HEK293T (cell line): ENCODE measurements around the gene RNF38.

Experiments used
- CTCF ChIA-PET: fragments of 350-600 bp; formaldehyde crosslinking; extraction: SDS; loops from one replicate; lab custom pipeline; 2021; ENCODE audit warnings: antibody characterized with exemption, inconsistent platforms; lab: Yijun Ruan, JAX
- POLR2A ChIA-PET: fragments of 350-600 bp; formaldehyde crosslinking; extraction: SDS; loops from one replicate; lab custom pipeline; 2020; ENCODE audit warnings: antibody characterized with exemption, inconsistent platforms; lab: Yijun Ruan, JAX
- DNase-seq: peaks from one replicate; pipeline ENCODE4 v3.0.0; 2012; ENCODE audit warnings: mixed read lengths; ENCODE audit errors: extremely low spot score
- ARNT ChIP-seq: fragments of 450-650 bp; IDR thresholded peaks from 2 replicates; pipeline ENCODE4 v1.6.1; 2017; ENCODE audit warnings: mild to moderate bottlenecking
- BHLHE40 ChIP-seq: fragments of 450-650 bp; IDR thresholded peaks from 2 replicates; pipeline ENCODE4 v1.6.1; 2016; ENCODE audit warnings: mild to moderate bottlenecking, moderate library complexity, borderline replicate concordance
- CTBP1 ChIP-seq: fragments of 450-650 bp; IDR thresholded peaks from 2 replicates; pipeline ENCODE4 v1.6.1; 2016; ENCODE audit warnings: borderline replicate concordance
- ELF4 ChIP-seq: fragments of 450-650 bp; IDR thresholded peaks from 2 replicates; pipeline ENCODE4 v1.6.1; 2017; ENCODE audit warnings: antibody characterized with exemption
- FOXA1 ChIP-seq: fragments of 450-650 bp; IDR thresholded peaks from 2 replicates; pipeline ENCODE4 v1.6.1; 2016; ENCODE audit warnings: mild to moderate bottlenecking
- FOXK2 ChIP-seq: fragments of 450-650 bp; IDR thresholded peaks from 2 replicates; pipeline ENCODE4 v1.6.1; 2016; ENCODE audit warnings: mild to moderate bottlenecking
- FOXM1 ChIP-seq: fragments of 450-650 bp; IDR thresholded peaks from 2 replicates; pipeline ENCODE4 v1.6.1; 2017; ENCODE audit warnings: mild to moderate bottlenecking, borderline replicate concordance
- HDGF ChIP-seq: fragments of 450-650 bp; IDR thresholded peaks from 2 replicates; pipeline ENCODE4 v1.6.1; 2017; ENCODE audit warnings: antibody characterized with exemption, borderline replicate concordance
- L3MBTL2 ChIP-seq: fragments of 450-650 bp; conservative IDR thresholded peaks from 2 replicates; pipeline ENCODE4 v1.6.1; 2016; ENCODE audit warnings: mild to moderate bottlenecking
- LEF1 ChIP-seq: fragments of 450-650 bp; IDR thresholded peaks from 2 replicates; pipeline ENCODE4 v1.6.1; 2017; ENCODE audit warnings: mild to moderate bottlenecking, borderline replicate concordance
- NFRKB ChIP-seq: fragments of 450-650 bp; IDR thresholded peaks from 2 replicates; pipeline ENCODE4 v1.6.1; 2016; ENCODE audit warnings: mild to moderate bottlenecking, moderate library complexity
- PKNOX1 ChIP-seq: fragments of 450-650 bp; IDR thresholded peaks from 2 replicates; pipeline ENCODE4 v1.6.1; 2016
- SP1 ChIP-seq: fragments of 450-650 bp; IDR thresholded peaks from 2 replicates; pipeline ENCODE4 v1.6.1; 2017
- SUZ12 ChIP-seq: fragments of 450-650 bp; IDR thresholded peaks from 2 replicates; pipeline ENCODE4 v1.6.1; 2016; ENCODE audit warnings: mild to moderate bottlenecking
- TARDBP ChIP-seq: fragments of 450-650 bp; IDR thresholded peaks from 2 replicates; pipeline ENCODE4 v1.6.1; 2016
- ZNF384 ChIP-seq: fragments of 450-650 bp; IDR thresholded peaks from 2 replicates; pipeline ENCODE4 v1.6.1; 2016

The RNF38 gene

GRCh38 chr9:36364577-36364976, 35.5 kb downstream of the RNF38 start:
- CTCF ChIA-PET: no interaction called here
- POLR2A ChIA-PET: no interaction called here

GRCh38 chr9:36363448-36363847, 36.6 kb downstream of the RNF38 start:
- no peak for DNase-seq
- TF ChIP-seq ZNF384 (no peak), SP1 (no peak), ELF4 (no peak), FOXA1 (no peak), FOXK2 (no peak), CTBP1 (no peak), TARDBP (no peak), BHLHE40 (no peak), ARNT (no peak), HDGF (no peak), FOXM1 (no peak), SUZ12 (no peak), L3MBTL2 (no peak), LEF1 (no peak), NFRKB (no peak), PKNOX1 (no peak)
- POLR2A ChIA-PET: no interaction called here
- CTCF ChIA-PET: no interaction called here

More at GRCh38 chr9:36364577-36364976, 35.5 kb downstream of the RNF38 start:
- TF ChIP-seq FOXM1: no peak
- TF ChIP-seq ZNF384: no peak
- TF ChIP-seq FOXA1: no peak
- TF ChIP-seq ARNT: no peak
- TF ChIP-seq HDGF: no peak
- no peak for TF ChIP-seq CTBP1
- no peak for TF ChIP-seq NFRKB
- TF ChIP-seq SUZ12: no peak
- TF ChIP-seq TARDBP: no peak
- no peak for TF ChIP-seq SP1
- DNase-seq: no peak

- POLR2A ChIA-PET: no interaction called here
- TF ChIP-seq SUZ12 (no peak), NFRKB (no peak), BHLHE40 (no peak), TARDBP (no peak), CTBP1 (no peak), FOXA1 (no peak), PKNOX1 (no peak), SP1 (no peak), HDGF (no peak), ZNF384 (no peak), FOXM1 (no peak)
- CTCF ChIA-PET: interaction anchor here (0.7 kb wide), 1 partner anchor 519 kb away, joined by 3 read pairs; no protein-coding TSS in a partner anchor
- no peak for DNase-seq
Observed at GRCh38 chr9:36358486-36358885, 41.6 kb downstream of the RNF38 start.

GRCh38 chr9:36357639-36358038, 42.4 kb downstream of the RNF38 start:
- POLR2A ChIA-PET: no interaction called here
- CTCF ChIA-PET: no interaction called here

GRCh38 chr9:36346569-36346968, 53.5 kb downstream of the RNF38 start:
- TF ChIP-seq LEF1 (no peak), FOXK2 (no peak), ZNF384 (no peak), TARDBP (no peak), FOXM1 (no peak), NFRKB (no peak)
- ChIA-PET POLR2A (no interaction called here), CTCF (no interaction called here)
- no peak for DNase-seq

More at GRCh38 chr9:36357639-36358038, 42.4 kb downstream of the RNF38 start:
- TF ChIP-seq NFRKB: no peak
- no peak for TF ChIP-seq SP1
- TF ChIP-seq SUZ12: no peak
- TF ChIP-seq ARNT: no peak
- no peak for TF ChIP-seq HDGF
- TF ChIP-seq TARDBP: no peak
- no peak for TF ChIP-seq FOXK2
- TF ChIP-seq FOXA1: no peak
- TF ChIP-seq FOXM1: no peak
- DNase-seq: no peak

GRCh38 chr9:36345103-36345846, 54.8 kb downstream of the RNF38 start:
- ChIA-PET POLR2A (no interaction called here), CTCF (no interaction called here)
- TF ChIP-seq FOXM1 (no peak), CTBP1 (no peak), LEF1 (no peak), FOXK2 (no peak), ZNF384 (no peak), HDGF (no peak), SP1 (no peak), ELF4 (no peak), FOXA1 (no peak), SUZ12 (no peak), TARDBP (no peak), ARNT (no peak), PKNOX1 (no peak), NFRKB (no peak), BHLHE40 (no peak), L3MBTL2 (no peak)
- DNase-seq: no peak
